Endothelial cell (in vitro differentiated cells): ENCODE data around the gene SCAI. TPM values are rescaled to one million over a fixed set of nuclear protein-coding genes. Genes with fewer than 3 reads are reported as not detected.

Experiments
- DNase-seq: peaks from one replicate; pipeline ENCODE4 v3.0.0; 2021; ENCODE audit warnings: low spot score
- H3K27ac Mint-ChIP-seq: one replicate; pipeline ENCODE4 v1.8.0; 2021; ENCODE audit warnings: mixed read lengths, inconsistent platforms; ENCODE audit not compliant: unreplicated experiment
- H3K27me3 Mint-ChIP-seq: one replicate; pipeline ENCODE4 v1.8.0; 2021; ENCODE audit warnings: mild to moderate bottlenecking, moderate library complexity, mixed read lengths, inconsistent platforms; ENCODE audit not compliant: unreplicated experiment
- H3K36me3 Mint-ChIP-seq: one replicate; pipeline ENCODE4 v1.8.0; 2021; ENCODE audit warnings: mild to moderate bottlenecking, low read depth, mixed read lengths, inconsistent platforms; ENCODE audit not compliant: unreplicated experiment
- H3K4me1 Mint-ChIP-seq: one replicate; pipeline ENCODE4 v1.8.0; 2021; ENCODE audit warnings: mild to moderate bottlenecking, mixed read lengths, inconsistent platforms; ENCODE audit not compliant: unreplicated experiment
- H3K4me3 Mint-ChIP-seq: one replicate; pipeline ENCODE4 v1.8.0; 2021; ENCODE audit warnings: mild to moderate bottlenecking, mixed read lengths, inconsistent platforms; ENCODE audit not compliant: unreplicated experiment
- H3K9me3 Mint-ChIP-seq: one replicate; pipeline ENCODE4 v1.8.0; 2021; ENCODE audit warnings: mixed read lengths, inconsistent platforms; ENCODE audit not compliant: unreplicated experiment
- total RNA-seq: library from RNA; stranded (reverse); fragmentation: NEBNext Ultra II Directional; extraction: Animal tissue kit (Norgen Biotek cat#: 25700); gene quantifications from one replicate; pipeline ENCODE4 v1.2.1, GENCODE V29; 2021; ENCODE audit not compliant: unreplicated experiment
- TF ChIP-seq, protein P1 (sequence below): fragments of 200-600 bp; sonication (generic); IDR thresholded peaks from one replicate; pipeline ENCODE4 v1.5.0; 2021; ENCODE audit warnings: antibody characterized with exemption; ENCODE audit not compliant: unreplicated experiment

SCAI gene
- total RNA-seq, 1 donor from 2014 or later: 12.3 TPM

DNA sequence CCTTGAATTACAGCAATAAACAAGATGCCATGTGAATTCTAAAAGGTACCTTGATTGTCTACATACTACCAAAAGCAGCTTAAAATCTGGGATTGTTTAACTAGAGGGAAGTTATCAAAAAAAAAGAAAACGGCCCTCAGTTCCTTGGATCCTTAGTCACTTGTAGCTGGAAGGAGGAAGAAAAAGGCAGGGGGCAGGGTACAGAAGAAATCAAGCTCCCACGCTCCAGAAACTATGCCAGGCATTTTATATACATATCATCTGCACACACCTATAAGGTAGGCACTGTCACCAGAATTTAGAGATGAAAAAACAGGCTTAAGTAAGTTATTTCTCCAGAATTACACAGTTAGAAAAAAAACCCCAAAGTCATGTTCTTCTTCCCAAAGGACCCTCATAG lies 63.4 kb downstream of the SCAI start:
- Mint-ChIP-seq H3K9me3 (peaks cover 9% of the 10 kb centered on the region), H3K4me1 (no peaks in the 10 kb centered on the region), H3K27ac (no peak overlapping the region), H3K27me3 (peaks cover 3% of the 10 kb centered on the region), H3K4me3 (no peak overlapping the region), H3K36me3 (peaks cover 25% of the 10 kb centered on the region)
- DNase-seq: no peak
- TF ChIP-seq, protein P1, sequence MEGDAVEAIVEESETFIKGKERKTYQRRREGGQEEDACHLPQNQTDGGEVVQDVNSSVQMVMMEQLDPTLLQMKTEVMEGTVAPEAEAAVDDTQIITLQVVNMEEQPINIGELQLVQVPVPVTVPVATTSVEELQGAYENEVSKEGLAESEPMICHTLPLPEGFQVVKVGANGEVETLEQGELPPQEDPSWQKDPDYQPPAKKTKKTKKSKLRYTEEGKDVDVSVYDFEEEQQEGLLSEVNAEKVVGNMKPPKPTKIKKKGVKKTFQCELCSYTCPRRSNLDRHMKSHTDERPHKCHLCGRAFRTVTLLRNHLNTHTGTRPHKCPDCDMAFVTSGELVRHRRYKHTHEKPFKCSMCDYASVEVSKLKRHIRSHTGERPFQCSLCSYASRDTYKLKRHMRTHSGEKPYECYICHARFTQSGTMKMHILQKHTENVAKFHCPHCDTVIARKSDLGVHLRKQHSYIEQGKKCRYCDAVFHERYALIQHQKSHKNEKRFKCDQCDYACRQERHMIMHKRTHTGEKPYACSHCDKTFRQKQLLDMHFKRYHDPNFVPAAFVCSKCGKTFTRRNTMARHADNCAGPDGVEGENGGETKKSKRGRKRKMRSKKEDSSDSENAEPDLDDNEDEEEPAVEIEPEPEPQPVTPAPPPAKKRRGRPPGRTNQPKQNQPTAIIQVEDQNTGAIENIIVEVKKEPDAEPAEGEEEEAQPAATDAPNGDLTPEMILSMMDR: no peak

DNA sequence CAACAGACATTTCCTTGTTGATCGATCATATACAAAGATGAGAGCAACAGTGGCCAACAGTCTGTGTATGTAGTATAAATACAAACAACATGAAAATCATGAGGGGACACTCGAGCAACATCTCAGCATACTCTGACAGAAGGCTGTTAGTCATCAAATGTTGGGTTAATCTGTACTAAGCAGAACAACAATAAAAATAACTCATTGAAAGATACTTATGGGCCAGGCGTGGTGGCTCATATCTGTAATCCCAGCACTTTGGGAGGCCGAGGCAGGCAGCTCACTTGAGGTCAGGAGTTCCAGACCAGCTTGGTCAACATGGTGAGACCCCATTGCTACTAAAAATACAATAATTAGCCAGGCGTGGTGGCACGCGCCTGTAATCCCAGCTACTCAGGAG lies 67.3 kb downstream of the SCAI start:
- no peak for DNase-seq
- Mint-ChIP-seq H3K4me1 (no peaks in the 10 kb centered on the region), H3K36me3 (peaks cover 3% of the 10 kb centered on the region), H3K9me3 (no peaks in the 10 kb centered on the region), H3K27ac (no peak overlapping the region), H3K27me3 (no peaks in the 10 kb centered on the region), H3K4me3 (no peak overlapping the region)
- TF ChIP-seq, protein P1: no peak

- Mint-ChIP-seq H3K27me3 (no peaks in the 10 kb centered on the region), H3K36me3 (no peaks in the 10 kb centered on the region), H3K4me1 (no peaks in the 10 kb centered on the region), H3K27ac (no peak overlapping the region), H3K4me3 (no peak overlapping the region), H3K9me3 (no peaks in the 10 kb centered on the region)
- TF ChIP-seq, protein P1: no peak
- no peak for DNase-seq
Observed at GRCh38 chr9:125074976-125075375, 68.4 kb downstream of the SCAI start.

DNA sequence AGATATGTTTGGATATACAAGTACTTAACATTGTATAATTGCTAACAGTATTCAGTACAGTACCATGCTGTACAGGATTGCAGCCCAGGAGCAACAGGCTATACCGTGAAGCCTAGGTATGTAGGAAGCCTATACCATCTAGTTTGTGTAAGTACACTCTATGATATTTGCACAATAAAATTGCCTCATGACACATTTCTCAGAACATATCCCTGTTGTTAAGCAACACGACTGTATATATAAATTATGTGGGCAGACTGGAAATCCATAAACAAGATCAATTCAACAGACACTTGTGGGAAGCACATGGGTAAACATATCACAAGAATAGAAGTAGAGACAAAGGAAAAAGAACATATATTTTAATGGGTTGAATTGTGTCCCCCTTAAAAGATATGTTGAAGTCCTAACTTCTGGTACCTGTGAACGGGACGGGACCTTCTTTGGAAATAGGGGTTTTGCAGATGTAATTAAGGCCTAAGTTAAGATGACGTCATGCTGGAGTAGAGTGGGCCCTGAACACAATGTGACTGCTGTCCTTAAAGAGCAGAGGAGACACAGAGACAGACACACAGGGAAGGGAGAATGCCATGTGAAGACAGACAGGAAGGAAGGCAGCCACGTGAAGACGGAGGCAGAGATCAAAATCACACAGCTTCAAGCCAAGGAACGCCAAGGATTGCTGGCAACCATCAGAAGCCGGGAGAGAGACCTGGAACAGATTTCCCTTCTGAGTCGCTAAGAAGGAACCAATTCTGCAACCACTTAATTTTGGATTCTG lies 76.3 kb downstream of the SCAI start:
- no peaks in the 10 kb centered on the region for H3K9me3 Mint-ChIP-seq
- DNase-seq: no peak
- peak overlapping the region; percentile 54 for H3K27ac Mint-ChIP-seq
- H3K36me3 Mint-ChIP-seq: no peaks in the 10 kb centered on the region
- no peaks in the 10 kb centered on the region for H3K27me3 Mint-ChIP-seq
- TF ChIP-seq, protein P1: no peak
- H3K4me3 Mint-ChIP-seq: no peak overlapping the region
- H3K4me1 Mint-ChIP-seq: peaks cover 6% of the 10 kb centered on the region

GRCh38 chr9:125061391-125061790 lies 81.9 kb downstream of the SCAI start:
- no peak overlapping the region for H3K27ac Mint-ChIP-seq
- no peak overlapping the region for H3K4me3 Mint-ChIP-seq
- DNase-seq: no peak
- no peaks in the 10 kb centered on the region for H3K9me3 Mint-ChIP-seq
- no peaks in the 10 kb centered on the region for H3K36me3 Mint-ChIP-seq
- H3K27me3 Mint-ChIP-seq: no peaks in the 10 kb centered on the region
- no peaks in the 10 kb centered on the region for H3K4me1 Mint-ChIP-seq
- TF ChIP-seq, protein P1: no peak
